HepG2 (cell line): ENCODE results near the gene CALML5. TPM values are rescaled to one million over a fixed set of nuclear protein-coding genes. Genes with fewer than 3 reads are reported as not detected.

Experiments
- ATAC-seq: fragments of 200-7000 bp; cut with Tn5 transposase; 3 replicates; pipeline ENCODE4 v1.9.1; 2020; ENCODE audit warnings: mild to moderate bottlenecking, moderate library complexity
- BruUV-seq: library from RNA; stranded (reverse); fragments of 400-500 nt; replicated peaks from 2 replicates; lab custom pipeline; 2021; lab: Mats Ljungman, UMichigan
- CTCF ChIA-PET: fragments of 300-600 bp; formaldehyde crosslinking; extraction: SDS; loops from one replicate; lab custom pipeline; 2021; ENCODE audit warnings: low total read pairs, inconsistent platforms, low intra/inter-chr PET ratio; lab: Yijun Ruan, JAX
- POLR2A ChIA-PET: fragments of 350-600 bp; sonication (Branson Sonifier 250); formaldehyde crosslinking; loops from one replicate; lab custom pipeline; 2020; ENCODE audit warnings: antibody characterized with exemption, inconsistent platforms; lab: Yijun Ruan, JAX
- DNase-seq: peaks from one replicate; pipeline ENCODE4 v3.0.0-alpha.2; 2015; ENCODE audit warnings: low spot score
- FAIRE-seq: peaks from 3 replicates; lab custom pipeline; 2011; peaks lifted over from hg19 to GRCh38; lab: Jason Lieb, UNC
- H2AFZ ChIP-seq: one replicate; pipeline ENCODE4 v1.6.1; 2011; ENCODE audit warnings: low read length, inconsistent platforms
- H3K27ac ChIP-seq: fragments of 300-600 bp; 3 replicates; pipeline ENCODE4 v1.8.0; 2011; ENCODE audit warnings: mixed run types, mild to moderate bottlenecking, mixed read lengths, low read length, inconsistent platforms; ENCODE audit not compliant: insufficient read depth; ENCODE audit errors: extremely low read length
- H3K27me3 ChIP-seq, 2 experiments: fragments of 200-600 bp in 1 of 2; 2 replicates in 1 of 2; 3 replicates in 1 of 2; pipeline versions ENCODE4 v1.6.0 to v1.8.0; 2011; ENCODE audit warnings: low read length in 2 of 2, mild to moderate bottlenecking in 2 of 2, moderate library complexity in 2 of 2, inconsistent platforms in 1 of 2; ENCODE audit not compliant: insufficient read depth in 2 of 2, control insufficient read depth in 1 of 2
- H3K36me3 ChIP-seq, 2 experiments: fragments of 200-600 bp in 1 of 2; replicated peaks in 1 of 2; 2 replicates in 1 of 2; 3 replicates in 1 of 2; pipeline versions ENCODE4 v1.5.1 to v1.8.0; 2011; ENCODE audit warnings: low read length in 2 of 2, inconsistent platforms in 1 of 2; ENCODE audit not compliant: insufficient read depth in 2 of 2, control insufficient read depth in 1 of 2
- H3K4me1 ChIP-seq: 2 replicates; pipeline ENCODE4 v1.5.1; 2012; ENCODE audit warnings: low read length, inconsistent platforms; ENCODE audit not compliant: insufficient read depth
- H3K4me2 ChIP-seq: 2 replicates; pipeline ENCODE4 v1.6.0; 2011; ENCODE audit warnings: low read depth, low read length, inconsistent platforms
- H3K4me3 ChIP-seq, 3 experiments: fragments of 200-600 bp in 1 of 3; sonication (generic), shearing (Covaris generic) in 1 of 3; replicated peaks in 1 of 3; 2 replicates each; pipeline ENCODE4 v1.5.1; 2011 to 2016; ENCODE audit warnings: low read length in 3 of 3, inconsistent platforms in 2 of 3, low read depth in 2 of 3, mild to moderate bottlenecking in 2 of 3, control low read depth in 1 of 3, mixed read lengths in 1 of 3; ENCODE audit not compliant: insufficient read depth in 1 of 3
- H3K79me2 ChIP-seq: one replicate; pipeline ENCODE4 v1.6.1; 2011; ENCODE audit warnings: low read length, inconsistent platforms; ENCODE audit not compliant: insufficient read depth
- H3K9ac ChIP-seq: 2 replicates; pipeline ENCODE4 v1.6.0; 2011; ENCODE audit warnings: mild to moderate bottlenecking, low read depth, low read length, inconsistent platforms; ENCODE audit not compliant: insufficient read depth
- H3K9me3 ChIP-seq: 2 replicates; pipeline ENCODE4 v1.5.1; 2012; ENCODE audit warnings: mild to moderate bottlenecking, low read length
- H4K20me1 ChIP-seq: 2 replicates; pipeline ENCODE4 v1.6.0; 2011; ENCODE audit warnings: inconsistent platforms, mild to moderate bottlenecking, low read length, moderate library complexity; ENCODE audit not compliant: insufficient read depth
- RXRB ChIP-seq: IDR thresholded peaks from 2 replicates; pipeline ENCODE4 v1.6.1; 2016; ENCODE audit warnings: borderline replicate concordance, missing genetic modification reagents, missing compliant biosample characterization
- SAFB2 ChIP-seq: sonication (generic); formaldehyde crosslinking; IDR thresholded peaks from 2 replicates; pipeline ENCODE4 v1.5.1; 2020; ENCODE audit warnings: missing genetic modification reagents, low read depth, mild to moderate bottlenecking, borderline replicate concordance
- ZFP82 ChIP-seq: sonication (generic); formaldehyde crosslinking; IDR thresholded peaks from 2 replicates; pipeline ENCODE4 v1.5.1; 2020; ENCODE audit warnings: mild to moderate bottlenecking, missing genetic modification reagents, borderline replicate concordance
- ZNF441 ChIP-seq: sonication (generic); formaldehyde crosslinking; IDR thresholded peaks from 2 replicates; pipeline ENCODE4 v1.7.0; 2021; ENCODE audit warnings: missing genetic modification reagents, borderline replicate concordance
- ZNF577 ChIP-seq: sonication (generic); formaldehyde crosslinking; IDR thresholded peaks from 2 replicates; pipeline ENCODE4 v1.4.0; 2020; ENCODE audit warnings: mild to moderate bottlenecking, low read depth, missing genetic modification reagents, borderline replicate concordance
- WGBS: methylation state at CpG from one replicate; pipeline ENCODE4 v1.1.6; 2017; ENCODE audit warnings: low lambda C conversion rate; 5-methylcytosine and 5-hydroxymethylcytosine counted together
- in situ Hi-C: cut with HindIII; loops from 2 replicates; pipeline ENCODE4 v1.10.0; 2017; ENCODE audit warnings: low pct_unique_long_range_greater_than_20kb; ENCODE audit not compliant: extremely low pct_ligation_motif_present
- intact Hi-C: fragments of 100-400 bp; cut with micrococcal nuclease; formaldehyde crosslinking; loops from one replicate; pipeline ENCODE4 v1.10.0; 2022; ENCODE audit not compliant: unreplicated experiment
- polyA plus RNA-seq, 8 experiments: library from polyadenylated mRNA; depleted of rRNA in 3 of 8; stranded (reverse) in 7 of 8; unstranded in 1 of 8; fragments of >200 nt; fragmentation: Illumina TruSeq in 4 of 8; extraction: Trizol in 4 of 8; gene quantifications; 2 replicates each; pipeline versions ENCODE4 v1.2.1 to v1.2.3, GENCODE V29; 2011 to 2016; ENCODE audit warnings: low read depth in 4 of 8, missing spikeins in 1 of 8, mixed read lengths in 1 of 8; ENCODE audit not compliant: insufficient read depth in 1 of 8
- total RNA-seq, 5 experiments: library from RNA; depleted of rRNA; stranded (reverse); fragments of >200 nt; fragmentation: Illumina TruSeq; extraction: Trizol; gene quantifications; 2 replicates each; pipeline ENCODE4 v1.2.3, GENCODE V29; 2016; ENCODE audit warnings: low read depth in 1 of 5
- TF ChIP-seq, protein P1 (sequence below): sonication (generic); formaldehyde crosslinking; IDR thresholded peaks from 2 replicates; pipeline ENCODE4 v1.4.0; 2020; ENCODE audit warnings: missing genetic modification reagents, borderline replicate concordance
- TF ChIP-seq, protein P2 (sequence below): sonication (generic); formaldehyde crosslinking; IDR thresholded peaks from 2 replicates; pipeline ENCODE4 v1.4.0; 2020; ENCODE audit warnings: missing genetic modification reagents

Gene CALML5
- total and polyA plus RNA-seq, 2 of the 13 experiments (the other 11 are each of a cell fraction or from before 2014, with no cell fraction given): not detected

DNA sequence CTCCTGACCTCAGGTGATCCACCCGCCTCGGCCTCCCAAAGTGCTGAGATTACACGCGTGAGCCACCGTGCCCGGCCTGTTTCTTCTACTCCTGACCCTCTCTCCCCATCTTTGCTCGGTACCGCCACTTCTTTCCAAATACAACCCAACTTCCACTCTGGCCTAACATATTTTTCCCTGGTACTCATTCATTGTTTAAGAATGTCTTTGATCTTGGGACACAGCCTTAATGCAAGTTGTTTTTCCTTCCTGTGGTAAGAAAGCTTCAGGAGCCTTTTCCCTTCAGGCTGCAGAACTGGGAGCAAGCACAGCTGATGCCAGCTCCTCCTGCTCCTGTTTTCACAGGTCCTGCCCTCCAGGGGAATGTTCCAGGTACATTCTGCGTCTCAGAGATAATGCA, 39.1 kb upstream of the CALML5 start:
- FAIRE-seq: no peak
- peaks cover 63% of the 10 kb centered on the region for H3K4me1 ChIP-seq
- H4K20me1 ChIP-seq: no peaks in the 10 kb centered on the region
- peaks cover 13% of the 10 kb centered on the region for H3K9me3 ChIP-seq
- in situ Hi-C loops (no loop called here), intact Hi-C loops (no loop called here)
- ChIA-PET POLR2A (interaction anchor here (0.9 to 2.4 kb wide), 2 partner anchors 9 to 92 kb away, joined by 3 to 14 read pairs; no protein-coding TSS in a partner anchor), CTCF (no interaction called here)
- DNase-seq: no peak
- no peaks in the 10 kb centered on the region for H3K79me2 ChIP-seq
- no peak overlapping the region for H3K4me2 ChIP-seq
- TF ChIP-seq, protein P1, sequence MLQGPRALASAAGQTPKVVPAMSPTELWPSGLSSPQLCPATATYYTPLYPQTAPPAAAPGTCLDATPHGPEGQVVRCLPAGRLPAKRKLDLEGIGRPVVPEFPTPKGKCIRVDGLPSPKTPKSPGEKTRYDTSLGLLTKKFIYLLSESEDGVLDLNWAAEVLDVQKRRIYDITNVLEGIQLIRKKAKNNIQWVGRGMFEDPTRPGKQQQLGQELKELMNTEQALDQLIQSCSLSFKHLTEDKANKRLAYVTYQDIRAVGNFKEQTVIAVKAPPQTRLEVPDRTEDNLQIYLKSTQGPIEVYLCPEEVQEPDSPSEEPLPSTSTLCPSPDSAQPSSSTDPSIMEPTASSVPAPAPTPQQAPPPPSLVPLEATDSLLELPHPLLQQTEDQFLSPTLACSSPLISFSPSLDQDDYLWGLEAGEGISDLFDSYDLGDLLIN (CRISPR knock-in tag): no peak
- TF ChIP-seq SAFB2 (no peak), ZNF441 (CRISPR knock-in tag) (no peak), ZNF577 (no peak), RXRB (CRISPR knock-in tag) (no peak), ZFP82 (CRISPR knock-in tag) (no peak)
- TF ChIP-seq, protein P2, sequence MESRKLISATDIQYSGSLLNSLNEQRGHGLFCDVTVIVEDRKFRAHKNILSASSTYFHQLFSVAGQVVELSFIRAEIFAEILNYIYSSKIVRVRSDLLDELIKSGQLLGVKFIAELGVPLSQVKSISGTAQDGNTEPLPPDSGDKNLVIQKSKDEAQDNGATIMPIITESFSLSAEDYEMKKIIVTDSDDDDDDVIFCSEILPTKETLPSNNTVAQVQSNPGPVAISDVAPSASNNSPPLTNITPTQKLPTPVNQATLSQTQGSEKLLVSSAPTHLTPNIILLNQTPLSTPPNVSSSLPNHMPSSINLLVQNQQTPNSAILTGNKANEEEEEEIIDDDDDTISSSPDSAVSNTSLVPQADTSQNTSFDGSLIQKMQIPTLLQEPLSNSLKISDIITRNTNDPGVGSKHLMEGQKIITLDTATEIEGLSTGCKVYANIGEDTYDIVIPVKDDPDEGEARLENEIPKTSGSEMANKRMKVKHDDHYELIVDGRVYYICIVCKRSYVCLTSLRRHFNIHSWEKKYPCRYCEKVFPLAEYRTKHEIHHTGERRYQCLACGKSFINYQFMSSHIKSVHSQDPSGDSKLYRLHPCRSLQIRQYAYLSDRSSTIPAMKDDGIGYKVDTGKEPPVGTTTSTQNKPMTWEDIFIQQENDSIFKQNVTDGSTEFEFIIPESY (CRISPR knock-in tag): peak; percentile 67; the same call in 1 of the 2 replicates
- no peak overlapping the region for H3K27ac ChIP-seq
- H3K36me3 ChIP-seq: no peaks in the 10 kb centered on the region
- no peak overlapping the region for H3K4me3 ChIP-seq
- no peak for ATAC-seq
- BruUV-seq: no TSS peak
- WGBS: 82% methylated on average over 9 of the region's 9 CpGs
- H2AFZ ChIP-seq: no peak overlapping the region
- H3K9ac ChIP-seq: no peak overlapping the region
- no peaks in the 10 kb centered on the region for H3K27me3 ChIP-seq
